Astrocyte (in vitro differentiated cells and primary cell): ENCODE data around the gene CIT. TPM values are rescaled to one million over a fixed set of nuclear protein-coding genes. Genes with fewer than 3 reads are reported as not detected.

Experiments used
- DNase-seq: peaks from one replicate; pipeline ENCODE4 v3.0.0-alpha.2; 2010; ENCODE audit warnings: low read depth
- FAIRE-seq: peaks from 2 replicates; lab custom pipeline; 2011; peaks lifted over from hg19 to GRCh38; lab: Jason Lieb, UNC
- H2AFZ ChIP-seq: 2 replicates; pipeline ENCODE4 v1.6.0; 2012; ENCODE audit warnings: low read depth, low read length, inconsistent platforms
- H3K27ac ChIP-seq: 2 replicates; pipeline ENCODE4 v1.5.1; 2011; ENCODE audit warnings: low read depth, low read length, inconsistent platforms
- H3K27me3 ChIP-seq: 2 replicates; pipeline ENCODE4 v1.6.0; 2011; ENCODE audit warnings: low read length, inconsistent platforms; ENCODE audit not compliant: insufficient read depth
- H3K36me3 ChIP-seq: 2 replicates; pipeline ENCODE4 v1.5.1; 2011; ENCODE audit warnings: low read length, inconsistent platforms; ENCODE audit not compliant: insufficient read depth
- H3K4me1 ChIP-seq: 2 replicates; pipeline ENCODE4 v1.5.1; 2011; ENCODE audit warnings: low read length, inconsistent platforms; ENCODE audit not compliant: insufficient read depth
- H3K4me2 ChIP-seq: 2 replicates; pipeline ENCODE4 v1.6.0; 2012; ENCODE audit warnings: low read length, inconsistent platforms
- H3K4me3 ChIP-seq: 2 replicates; pipeline ENCODE4 v1.5.1; 2011; ENCODE audit warnings: low read depth, mild to moderate bottlenecking, low read length, inconsistent platforms; ENCODE audit not compliant: insufficient read depth
- H3K79me2 ChIP-seq: 2 replicates; pipeline ENCODE4 v1.6.0; 2012; ENCODE audit warnings: mild to moderate bottlenecking, low read length, inconsistent platforms; ENCODE audit not compliant: insufficient read depth
- H3K9ac ChIP-seq: 2 replicates; pipeline ENCODE4 v1.6.0; 2012; ENCODE audit warnings: mild to moderate bottlenecking, low read length, inconsistent platforms
- H3K9me3 ChIP-seq: 2 replicates; pipeline ENCODE4 v1.5.1; 2012; ENCODE audit warnings: low read depth, mild to moderate bottlenecking, low read length, inconsistent platforms; ENCODE audit not compliant: insufficient read depth
- H4K20me1 ChIP-seq: 2 replicates; pipeline ENCODE4 v1.6.0; 2012; ENCODE audit warnings: low read length, inconsistent platforms; ENCODE audit not compliant: insufficient read depth
- H3K27ac Mint-ChIP-seq: one replicate; pipeline ENCODE4 v1.8.0; 2021; ENCODE audit warnings: mild to moderate bottlenecking, mixed read lengths; ENCODE audit not compliant: unreplicated experiment
- H3K27me3 Mint-ChIP-seq: one replicate; pipeline ENCODE4 v1.8.0; 2021; ENCODE audit warnings: low read depth, mixed read lengths; ENCODE audit not compliant: unreplicated experiment
- H3K36me3 Mint-ChIP-seq: one replicate; pipeline ENCODE4 v1.8.0; 2021; ENCODE audit warnings: low read depth, mixed read lengths; ENCODE audit not compliant: unreplicated experiment
- H3K4me1 Mint-ChIP-seq: one replicate; pipeline ENCODE4 v1.8.0; 2021; ENCODE audit warnings: low read depth, mixed read lengths; ENCODE audit not compliant: unreplicated experiment
- H3K4me3 Mint-ChIP-seq: one replicate; pipeline ENCODE4 v1.8.0; 2021; ENCODE audit warnings: mild to moderate bottlenecking, moderate library complexity, mixed read lengths; ENCODE audit not compliant: unreplicated experiment
- H3K9me3 Mint-ChIP-seq: one replicate; pipeline ENCODE4 v1.8.0; 2021; ENCODE audit warnings: mild to moderate bottlenecking, mixed read lengths; ENCODE audit not compliant: unreplicated experiment
- EZH2 ChIP-seq: IDR thresholded peaks from 2 replicates; pipeline ENCODE4 v1.6.1; 2012; ENCODE audit warnings: mild to moderate bottlenecking, low read length, inconsistent platforms; ENCODE audit not compliant: insufficient read depth
- total RNA-seq: library from RNA; stranded (reverse); gene quantifications from 2 replicates; pipeline ENCODE4 v1.2.1, GENCODE V29; 2021
- TF ChIP-seq, protein P1 (sequence below): IDR thresholded peaks from 2 replicates; pipeline ENCODE4 v1.5.1; 2011; ENCODE audit warnings: low read depth, mild to moderate bottlenecking, inconsistent platforms, low read length, moderate library complexity; ENCODE audit not compliant: insufficient read depth

Gene CIT
- total RNA-seq, 1 donor from 2014 or later = 4.5 TPM

DNA sequence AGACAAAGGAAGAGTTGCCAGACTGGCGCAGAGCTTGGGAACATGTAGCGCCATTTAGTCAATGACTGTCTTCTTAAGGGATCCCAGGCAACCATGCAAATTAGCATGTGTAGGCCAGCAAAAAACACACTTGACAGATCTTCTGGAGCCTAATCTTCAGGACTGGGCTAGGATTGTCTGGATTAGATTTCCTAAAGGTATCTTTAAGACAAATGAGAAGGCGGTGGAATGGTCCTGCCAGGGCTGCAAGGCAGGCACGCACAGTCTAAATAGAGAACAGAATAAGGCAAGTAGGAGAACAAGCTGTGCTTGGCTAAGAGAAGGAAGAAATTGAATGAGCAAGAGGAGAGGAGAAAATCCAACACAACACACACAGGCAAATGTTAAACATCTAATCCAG, 80.0 kb downstream of the CIT start:
- no peak for FAIRE-seq
- H3K27me3 ChIP-seq = no peaks in the 10 kb centered on the region
- no peak overlapping the region for H3K9ac ChIP-seq
- Mint-ChIP-seq H3K27me3 (peaks cover 7% of the 10 kb centered on the region), H3K36me3 (no peaks in the 10 kb centered on the region), H3K27ac (no peak overlapping the region), H3K9me3 (no peaks in the 10 kb centered on the region), H3K4me1 (no peaks in the 10 kb centered on the region), H3K4me3 (no peak overlapping the region)
- H2AFZ ChIP-seq = no peak overlapping the region
- no peak for TF ChIP-seq EZH2
- TF ChIP-seq, protein P1, sequence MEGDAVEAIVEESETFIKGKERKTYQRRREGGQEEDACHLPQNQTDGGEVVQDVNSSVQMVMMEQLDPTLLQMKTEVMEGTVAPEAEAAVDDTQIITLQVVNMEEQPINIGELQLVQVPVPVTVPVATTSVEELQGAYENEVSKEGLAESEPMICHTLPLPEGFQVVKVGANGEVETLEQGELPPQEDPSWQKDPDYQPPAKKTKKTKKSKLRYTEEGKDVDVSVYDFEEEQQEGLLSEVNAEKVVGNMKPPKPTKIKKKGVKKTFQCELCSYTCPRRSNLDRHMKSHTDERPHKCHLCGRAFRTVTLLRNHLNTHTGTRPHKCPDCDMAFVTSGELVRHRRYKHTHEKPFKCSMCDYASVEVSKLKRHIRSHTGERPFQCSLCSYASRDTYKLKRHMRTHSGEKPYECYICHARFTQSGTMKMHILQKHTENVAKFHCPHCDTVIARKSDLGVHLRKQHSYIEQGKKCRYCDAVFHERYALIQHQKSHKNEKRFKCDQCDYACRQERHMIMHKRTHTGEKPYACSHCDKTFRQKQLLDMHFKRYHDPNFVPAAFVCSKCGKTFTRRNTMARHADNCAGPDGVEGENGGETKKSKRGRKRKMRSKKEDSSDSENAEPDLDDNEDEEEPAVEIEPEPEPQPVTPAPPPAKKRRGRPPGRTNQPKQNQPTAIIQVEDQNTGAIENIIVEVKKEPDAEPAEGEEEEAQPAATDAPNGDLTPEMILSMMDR = no peak
- H3K79me2 ChIP-seq = no peaks in the 10 kb centered on the region
- no peak overlapping the region for H3K4me2 ChIP-seq
- peaks cover 5% of the 10 kb centered on the region for H4K20me1 ChIP-seq
- H3K9me3 ChIP-seq = no peaks in the 10 kb centered on the region
- no peak for DNase-seq
- H3K4me3 ChIP-seq = no peak overlapping the region
- no peaks in the 10 kb centered on the region for H3K4me1 ChIP-seq
- H3K36me3 ChIP-seq = peaks cover 8% of the 10 kb centered on the region
- H3K27ac ChIP-seq = no peak overlapping the region

DNA sequence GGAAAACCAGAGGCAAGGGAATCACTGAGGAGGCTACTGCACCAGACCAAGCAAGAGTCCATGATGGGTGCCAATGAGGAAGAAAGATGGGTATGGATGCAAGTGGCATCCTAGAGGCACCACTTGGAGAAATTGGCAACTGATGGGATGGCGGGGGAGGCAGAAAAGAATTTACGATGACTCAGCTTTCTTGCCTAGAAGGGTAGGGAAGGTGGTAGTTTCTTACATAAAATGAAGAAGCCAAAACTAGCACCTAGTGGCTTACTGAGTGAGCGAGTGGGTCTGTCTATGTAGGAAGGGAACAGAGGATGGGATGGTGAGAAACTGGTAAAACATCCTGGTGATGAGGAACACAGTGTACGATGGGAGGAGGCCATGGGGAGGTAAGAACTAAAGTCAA, 80.8 kb downstream of the CIT start:
- no peaks in the 10 kb centered on the region for H3K4me1 Mint-ChIP-seq
- DNase-seq (no peak), FAIRE-seq (no peak)
- H3K4me1 ChIP-seq = no peaks in the 10 kb centered on the region
- H3K4me3 ChIP-seq = no peak overlapping the region
- H3K27ac ChIP-seq = no peak overlapping the region
- H3K27me3 Mint-ChIP-seq = peaks cover 5% of the 10 kb centered on the region
- H3K9ac ChIP-seq = no peak overlapping the region
- no peaks in the 10 kb centered on the region for H3K36me3 Mint-ChIP-seq
- H3K4me2 ChIP-seq = no peak overlapping the region
- no peak overlapping the region for H3K4me3 Mint-ChIP-seq
- peaks cover 8% of the 10 kb centered on the region for H3K36me3 ChIP-seq
- no peaks in the 10 kb centered on the region for H4K20me1 ChIP-seq
- TF ChIP-seq, protein P1 = no peak
- no peak for TF ChIP-seq EZH2
- H3K9me3 Mint-ChIP-seq = no peaks in the 10 kb centered on the region
- H3K27me3 ChIP-seq = no peaks in the 10 kb centered on the region
- H3K27ac Mint-ChIP-seq = no peak overlapping the region
- H2AFZ ChIP-seq = no peak overlapping the region
- H3K9me3 ChIP-seq = no peaks in the 10 kb centered on the region
- no peaks in the 10 kb centered on the region for H3K79me2 ChIP-seq

DNA sequence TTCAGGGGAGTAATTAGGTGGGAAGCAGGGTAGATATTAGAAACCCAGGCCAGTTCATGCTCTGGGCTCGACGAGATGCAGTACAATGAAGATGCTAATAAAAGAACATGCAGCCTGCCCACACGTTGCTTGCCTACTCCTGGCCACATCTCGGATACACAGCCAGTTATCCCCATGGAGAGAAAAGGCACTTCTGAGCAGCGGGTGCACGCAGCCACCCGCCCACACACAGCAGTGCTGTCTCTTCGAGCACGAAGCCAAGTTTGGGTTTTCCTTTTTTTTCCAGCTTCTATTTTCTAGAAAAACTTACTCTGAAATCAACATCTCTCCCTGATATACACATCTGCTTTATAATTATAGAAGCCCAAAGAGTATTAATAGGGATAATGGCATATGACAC, 85.7 kb downstream of the CIT start:
- Mint-ChIP-seq H3K27me3 (no peaks in the 10 kb centered on the region), H3K9me3 (no peaks in the 10 kb centered on the region), H3K36me3 (no peaks in the 10 kb centered on the region), H3K27ac (no peak overlapping the region), H3K4me1 (no peaks in the 10 kb centered on the region), H3K4me3 (no peak overlapping the region)
- H3K27ac ChIP-seq = no peak overlapping the region
- DNase-seq = no peak
- peaks cover 10% of the 10 kb centered on the region for H3K36me3 ChIP-seq
- H2AFZ ChIP-seq = no peak overlapping the region
- H4K20me1 ChIP-seq = no peaks in the 10 kb centered on the region
- no peak for FAIRE-seq
- H3K9me3 ChIP-seq = no peaks in the 10 kb centered on the region
- no peaks in the 10 kb centered on the region for H3K4me1 ChIP-seq
- H3K9ac ChIP-seq = no peak overlapping the region
- TF ChIP-seq, protein P1 = no peak
- TF ChIP-seq EZH2 = no peak
- H3K79me2 ChIP-seq = peaks cover 5% of the 10 kb centered on the region
- H3K4me2 ChIP-seq = no peak overlapping the region
- no peak overlapping the region for H3K4me3 ChIP-seq
- H3K27me3 ChIP-seq = no peaks in the 10 kb centered on the region
